BE2C (cell line): ENCODE measurements around the gene ICAM5. TPM values are rescaled to one million over a fixed set of nuclear protein-coding genes. Genes with fewer than 3 reads are reported as not detected.
A peak's percentile ranks its signal among the peaks of the same experiment; 100 is the strongest.
"Not testable (repeated sequence)": the region's sequence is repeated elsewhere in the genome, so short reads cannot be mapped to it uniquely, and the experiment has no call there.

Experiments used
- DNase-seq: peaks from one replicate; pipeline ENCODE4 v3.0.0-alpha.2; 2020
- H3K27me3 ChIP-seq: fragments of 250-450 bp; sonication (Bioruptor Pico); 2 replicates; pipeline ENCODE4 v1.5.1; 2020; ENCODE audit warnings: mild to moderate bottlenecking
- H3K36me3 ChIP-seq: fragments of 250-450 bp; sonication (Bioruptor Pico); 2 replicates; pipeline ENCODE4 v1.5.1; 2020; ENCODE audit warnings: mild to moderate bottlenecking
- H3K4me1 ChIP-seq: fragments of 250-450 bp; sonication (Bioruptor Pico); 2 replicates; pipeline ENCODE4 v1.5.1; 2020
- H3K4me3 ChIP-seq: 2 replicates; pipeline ENCODE4 v1.5.1; 2011; ENCODE audit warnings: low read depth, low read length
- H3K9me3 ChIP-seq: fragments of 250-450 bp; sonication (Bioruptor Pico); 2 replicates; pipeline ENCODE4 v1.5.1; 2020
- polyA plus RNA-seq: library from polyadenylated mRNA; unstranded; fragments of >200 nt; gene quantifications from one replicate; pipeline ENCODE4 v1.2.1, GENCODE V29; 2012; ENCODE audit warnings: low read depth, missing spikeins; ENCODE audit not compliant: insufficient read length, insufficient read depth
- TF ChIP-seq, protein P1 (sequence below): IDR thresholded peaks from 2 replicates; pipeline ENCODE4 v1.5.1; 2012; ENCODE audit warnings: mild to moderate bottlenecking, low read depth, low read length

Gene ICAM5, protein sequence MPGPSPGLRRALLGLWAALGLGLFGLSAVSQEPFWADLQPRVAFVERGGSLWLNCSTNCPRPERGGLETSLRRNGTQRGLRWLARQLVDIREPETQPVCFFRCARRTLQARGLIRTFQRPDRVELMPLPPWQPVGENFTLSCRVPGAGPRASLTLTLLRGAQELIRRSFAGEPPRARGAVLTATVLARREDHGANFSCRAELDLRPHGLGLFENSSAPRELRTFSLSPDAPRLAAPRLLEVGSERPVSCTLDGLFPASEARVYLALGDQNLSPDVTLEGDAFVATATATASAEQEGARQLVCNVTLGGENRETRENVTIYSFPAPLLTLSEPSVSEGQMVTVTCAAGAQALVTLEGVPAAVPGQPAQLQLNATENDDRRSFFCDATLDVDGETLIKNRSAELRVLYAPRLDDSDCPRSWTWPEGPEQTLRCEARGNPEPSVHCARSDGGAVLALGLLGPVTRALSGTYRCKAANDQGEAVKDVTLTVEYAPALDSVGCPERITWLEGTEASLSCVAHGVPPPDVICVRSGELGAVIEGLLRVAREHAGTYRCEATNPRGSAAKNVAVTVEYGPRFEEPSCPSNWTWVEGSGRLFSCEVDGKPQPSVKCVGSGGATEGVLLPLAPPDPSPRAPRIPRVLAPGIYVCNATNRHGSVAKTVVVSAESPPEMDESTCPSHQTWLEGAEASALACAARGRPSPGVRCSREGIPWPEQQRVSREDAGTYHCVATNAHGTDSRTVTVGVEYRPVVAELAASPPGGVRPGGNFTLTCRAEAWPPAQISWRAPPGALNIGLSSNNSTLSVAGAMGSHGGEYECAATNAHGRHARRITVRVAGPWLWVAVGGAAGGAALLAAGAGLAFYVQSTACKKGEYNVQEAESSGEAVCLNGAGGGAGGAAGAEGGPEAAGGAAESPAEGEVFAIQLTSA
- polyA plus RNA-seq: 0.99 TPM

DNA sequence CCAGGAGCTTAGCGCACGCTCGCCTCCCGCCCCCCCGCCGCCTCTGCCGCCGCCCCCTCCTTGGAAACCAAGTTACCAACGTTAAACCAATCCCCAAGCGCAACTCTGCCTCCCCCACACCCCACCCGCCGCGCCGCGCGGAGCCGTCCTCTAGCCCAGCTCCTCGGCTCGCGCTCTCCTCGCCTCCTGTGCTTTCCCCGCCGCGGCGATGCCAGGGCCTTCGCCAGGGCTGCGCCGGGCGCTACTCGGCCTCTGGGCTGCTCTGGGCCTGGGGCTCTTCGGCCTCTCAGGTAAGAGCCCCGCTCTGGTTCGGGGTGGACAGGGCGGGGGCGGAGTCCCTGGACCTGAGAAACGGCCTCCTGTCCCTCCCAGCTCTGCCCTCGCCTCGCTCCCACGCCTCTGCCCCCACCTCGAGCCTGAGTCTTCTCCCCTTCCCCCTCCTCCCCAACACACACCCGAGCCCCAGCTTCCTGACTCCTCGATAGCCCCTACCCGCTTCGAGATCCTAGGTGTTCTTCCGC lies at the start of gene ICAM5:
TSS of gene ICAM5 (plus strand) at position 117 of the 521 bp plus-strand sequence. CDS start at position 209, 92 bp downstream.
- no peak for DNase-seq
- Histone ChIP-seq H3K36me3 (no peaks in the 10 kb centered on the region), H3K27me3 (peaks cover 74% of the 10 kb centered on the region), H3K9me3 (no peaks in the 10 kb centered on the region; the same call in 1 of the 2 replicates), H3K4me3 (peak within 1 kb of the TSS; percentile 23), H3K4me1 (no peaks in the 10 kb centered on the region)
- TF ChIP-seq, protein P1, sequence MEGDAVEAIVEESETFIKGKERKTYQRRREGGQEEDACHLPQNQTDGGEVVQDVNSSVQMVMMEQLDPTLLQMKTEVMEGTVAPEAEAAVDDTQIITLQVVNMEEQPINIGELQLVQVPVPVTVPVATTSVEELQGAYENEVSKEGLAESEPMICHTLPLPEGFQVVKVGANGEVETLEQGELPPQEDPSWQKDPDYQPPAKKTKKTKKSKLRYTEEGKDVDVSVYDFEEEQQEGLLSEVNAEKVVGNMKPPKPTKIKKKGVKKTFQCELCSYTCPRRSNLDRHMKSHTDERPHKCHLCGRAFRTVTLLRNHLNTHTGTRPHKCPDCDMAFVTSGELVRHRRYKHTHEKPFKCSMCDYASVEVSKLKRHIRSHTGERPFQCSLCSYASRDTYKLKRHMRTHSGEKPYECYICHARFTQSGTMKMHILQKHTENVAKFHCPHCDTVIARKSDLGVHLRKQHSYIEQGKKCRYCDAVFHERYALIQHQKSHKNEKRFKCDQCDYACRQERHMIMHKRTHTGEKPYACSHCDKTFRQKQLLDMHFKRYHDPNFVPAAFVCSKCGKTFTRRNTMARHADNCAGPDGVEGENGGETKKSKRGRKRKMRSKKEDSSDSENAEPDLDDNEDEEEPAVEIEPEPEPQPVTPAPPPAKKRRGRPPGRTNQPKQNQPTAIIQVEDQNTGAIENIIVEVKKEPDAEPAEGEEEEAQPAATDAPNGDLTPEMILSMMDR: no peak

DNA sequence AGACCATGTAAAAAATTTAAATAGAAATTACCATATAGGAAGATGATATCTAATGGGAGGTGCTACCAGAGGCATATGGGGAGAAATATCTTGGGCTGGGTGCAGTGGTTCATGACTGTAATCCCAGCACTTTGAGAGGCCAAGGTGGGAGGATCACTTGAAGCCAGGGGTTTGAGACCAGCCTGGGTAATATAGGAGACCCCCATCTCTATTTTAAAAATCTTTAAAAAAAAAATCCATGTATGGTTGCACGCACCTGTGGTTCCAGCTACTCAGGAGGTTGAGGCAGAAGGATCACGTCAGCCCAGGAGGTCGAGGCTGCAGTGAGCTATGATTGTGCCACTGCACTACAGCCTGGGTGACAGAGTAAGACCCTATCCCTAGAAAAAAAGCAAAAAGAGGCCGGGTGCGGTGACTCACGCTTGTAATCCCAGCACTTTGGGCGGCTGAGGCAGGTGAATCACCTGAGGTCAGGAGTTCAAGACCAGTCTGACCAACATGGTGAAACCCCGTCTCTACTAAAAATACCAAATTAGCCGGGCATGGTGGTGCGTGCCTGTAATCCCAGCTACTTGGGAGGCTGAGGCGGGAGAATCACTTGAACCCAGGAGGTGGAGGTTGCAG lies 47.8 kb upstream of the ICAM5 start:
- not testable (repeated sequence) for H3K36me3 ChIP-seq, H3K4me3 ChIP-seq, DNase-seq, H3K27me3 ChIP-seq, H3K4me1 ChIP-seq, H3K9me3 ChIP-seq

DNA sequence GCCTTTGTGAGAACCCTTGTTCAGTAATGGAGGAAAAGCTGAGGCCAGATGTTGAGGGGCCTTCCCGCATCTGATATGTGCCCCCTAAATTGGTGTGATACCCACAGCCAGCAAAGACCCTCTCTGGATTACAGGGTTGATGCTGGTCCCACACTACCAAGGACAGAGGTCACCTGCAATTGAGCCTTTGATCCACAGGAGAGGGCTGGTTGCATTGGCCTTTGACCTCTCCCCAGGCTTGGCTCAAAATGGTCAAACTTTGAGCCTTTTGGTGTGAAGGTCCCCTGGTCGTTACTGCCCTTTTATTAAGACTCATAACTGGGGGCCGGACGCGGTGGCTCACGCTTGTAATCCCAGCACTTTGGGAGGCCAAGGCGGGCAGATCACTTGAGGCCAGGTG lies 46.1 kb upstream of the ICAM5 start:
- no peaks in the 10 kb centered on the region for H3K4me1 ChIP-seq
- H3K27me3 ChIP-seq: no peaks in the 10 kb centered on the region
- TF ChIP-seq, protein P1: no peak
- H3K4me3 ChIP-seq: no peak overlapping the region
- no peak for DNase-seq
- no peaks in the 10 kb centered on the region for H3K9me3 ChIP-seq
- H3K36me3 ChIP-seq: no peaks in the 10 kb centered on the region

DNA sequence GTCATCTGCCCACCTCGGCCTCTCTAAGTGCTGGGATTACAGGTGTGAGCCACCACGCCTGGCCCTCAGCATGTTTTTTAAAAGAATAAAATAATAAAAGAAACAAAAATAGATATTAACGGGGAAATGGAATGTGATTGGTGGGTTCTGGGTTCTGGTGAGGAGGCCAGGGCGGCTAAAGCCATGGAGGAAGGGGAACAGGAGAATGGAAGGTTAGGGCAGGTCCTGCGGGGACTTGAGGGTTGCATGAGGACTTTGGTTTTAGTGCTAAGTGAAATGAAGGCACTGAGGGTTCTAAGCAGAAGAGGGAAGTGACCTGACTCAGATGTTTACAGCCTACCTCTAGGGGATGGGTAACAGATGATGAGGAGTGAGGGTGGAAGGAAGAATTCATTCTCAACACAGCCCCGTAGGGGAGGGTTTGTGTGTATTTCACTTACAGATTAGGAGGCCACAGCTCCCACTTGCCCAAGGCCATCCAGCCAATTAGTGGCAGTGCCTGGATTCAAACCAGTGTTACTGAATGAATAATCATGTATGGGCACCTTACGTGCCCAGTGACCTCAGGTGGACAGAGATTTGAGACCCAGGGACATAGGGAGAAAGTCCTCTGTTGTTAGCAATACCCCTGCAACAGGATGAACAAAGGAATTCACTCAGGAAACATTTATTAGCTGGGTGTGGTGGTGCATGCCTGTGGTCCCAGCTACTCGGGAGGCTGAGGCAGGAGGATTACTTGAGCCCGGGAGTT lies 44.4 kb upstream of the ICAM5 start:
- no peak for DNase-seq
- no peaks in the 10 kb centered on the region for H3K36me3 ChIP-seq
- no peaks in the 10 kb centered on the region for H3K4me1 ChIP-seq
- TF ChIP-seq, protein P1: no peak
- H3K9me3 ChIP-seq: no peaks in the 10 kb centered on the region
- no peak overlapping the region for H3K4me3 ChIP-seq
- no peaks in the 10 kb centered on the region for H3K27me3 ChIP-seq

DNA sequence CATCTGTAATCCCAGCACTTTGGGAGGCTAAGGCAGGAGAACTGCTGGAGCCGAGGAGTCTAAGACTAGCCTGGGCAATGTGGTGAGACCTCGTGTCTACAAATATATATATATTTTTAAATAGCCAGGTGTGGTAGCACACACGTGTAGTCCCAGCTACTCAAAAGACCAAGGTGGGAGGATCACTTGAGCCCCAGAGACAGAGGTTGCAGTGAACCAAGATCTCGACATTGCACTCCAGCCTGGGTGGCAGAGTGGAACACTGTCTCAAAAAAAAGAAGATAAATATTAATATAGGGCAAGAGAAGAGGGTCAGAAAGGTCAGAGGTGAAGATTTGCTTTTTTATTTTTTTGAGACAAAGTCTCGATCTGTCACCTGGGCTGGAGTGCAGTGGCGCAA lies 43.2 kb upstream of the ICAM5 start:
- H3K4me1 ChIP-seq: no peaks in the 10 kb centered on the region
- H3K27me3 ChIP-seq: no peaks in the 10 kb centered on the region
- H3K4me3 ChIP-seq: no peak overlapping the region
- no peak for DNase-seq
- H3K36me3 ChIP-seq: no peaks in the 10 kb centered on the region
- TF ChIP-seq, protein P1: no peak
- no peaks in the 10 kb centered on the region for H3K9me3 ChIP-seq
